H9 (cell line): ENCODE results near the gene DCTN5. TPM values are rescaled to one million over a fixed set of nuclear protein-coding genes. Genes with fewer than 3 reads are reported as not detected.

Experiments used
- DNase-seq: peaks from one replicate; pipeline ENCODE4 v3.0.0-alpha.2; 2017
- H2AFZ ChIP-seq: one replicate; pipeline ENCODE4 v1.6.1; 2013; ENCODE audit warnings: mild to moderate bottlenecking, low read length, control low read depth, moderate library complexity
- H2AK5ac ChIP-seq: 2 replicates; pipeline ENCODE4 v1.6.1; 2013; ENCODE audit warnings: low read length, control low read depth, mixed read lengths; ENCODE audit not compliant: insufficient read length
- H2BK120ac ChIP-seq: one replicate; pipeline ENCODE4 v1.6.1; 2013; ENCODE audit warnings: low read depth, mild to moderate bottlenecking, low read length, control low read depth, inconsistent platforms; ENCODE audit not compliant: poor library complexity, severe bottlenecking
- H2BK12ac ChIP-seq: 2 replicates; pipeline ENCODE4 v1.6.1; 2013; ENCODE audit warnings: low read length, control low read depth, mixed read lengths, low read depth; ENCODE audit not compliant: insufficient read length
- H2BK15ac ChIP-seq: 2 replicates; pipeline ENCODE4 v1.6.1; 2013; ENCODE audit warnings: low read depth, low read length, control low read depth
- H2BK20ac ChIP-seq: one replicate; pipeline ENCODE4 v1.6.1; 2013; ENCODE audit warnings: low read depth, mild to moderate bottlenecking, low read length, control low read depth, inconsistent platforms; ENCODE audit not compliant: poor library complexity, severe bottlenecking
- H2BK5ac ChIP-seq: 2 replicates; pipeline ENCODE4 v1.6.1; 2013; ENCODE audit warnings: low read length, control low read depth, mixed read lengths; ENCODE audit not compliant: insufficient read length
- H3K14ac ChIP-seq: 2 replicates; pipeline ENCODE4 v1.6.1; 2013; ENCODE audit warnings: low read length, control low read depth; ENCODE audit not compliant: insufficient read depth
- H3K18ac ChIP-seq: 2 replicates; pipeline ENCODE4 v1.6.1; 2013; ENCODE audit warnings: low read depth, mild to moderate bottlenecking, mixed read lengths, low read length, control low read depth; ENCODE audit not compliant: insufficient read length
- H3K23ac ChIP-seq: 2 replicates; pipeline ENCODE4 v1.6.1; 2013; ENCODE audit warnings: low read length, control low read depth, mixed read lengths, low read depth; ENCODE audit not compliant: insufficient read length
- H3K23me2 ChIP-seq: 2 replicates; pipeline ENCODE4 v1.6.1; 2013; ENCODE audit warnings: low read depth, mild to moderate bottlenecking, mixed read lengths, low read length, control low read depth; ENCODE audit not compliant: insufficient read length, poor library complexity, severe bottlenecking
- H3K27ac ChIP-seq: 2 replicates; pipeline ENCODE4 v1.5.1; 2013; ENCODE audit warnings: low read length, control low read depth, mixed read lengths, low read depth; ENCODE audit not compliant: insufficient read length
- H3K27me3 ChIP-seq: 2 replicates; pipeline ENCODE4 v1.6.1; 2013; ENCODE audit warnings: low read length, control low read depth, inconsistent platforms; ENCODE audit not compliant: insufficient read depth
- H3K4ac ChIP-seq: 2 replicates; pipeline ENCODE4 v1.6.1; 2013; ENCODE audit warnings: low read depth, mild to moderate bottlenecking, control low read depth, inconsistent platforms, low read length, moderate library complexity
- H3K4me1 ChIP-seq: 2 replicates; pipeline ENCODE4 v1.6.1; 2013; ENCODE audit warnings: low read length, control low read depth, inconsistent platforms; ENCODE audit not compliant: insufficient read depth
- H3K4me2 ChIP-seq: 2 replicates; pipeline ENCODE4 v1.6.1; 2013; ENCODE audit warnings: low read length, control low read depth, mixed read lengths; ENCODE audit not compliant: insufficient read length, insufficient read depth
- H3K56ac ChIP-seq: 2 replicates; pipeline ENCODE4 v1.6.1; 2013; ENCODE audit warnings: low read depth, mild to moderate bottlenecking, mixed read lengths, low read length, control low read depth; ENCODE audit not compliant: insufficient read length
- H3K79me1 ChIP-seq: 2 replicates; pipeline ENCODE4 v1.6.1; 2013; ENCODE audit warnings: low read depth, mild to moderate bottlenecking, moderate library complexity, low read length, control low read depth, inconsistent platforms; ENCODE audit not compliant: insufficient read depth, poor library complexity, severe bottlenecking
- H3K79me2 ChIP-seq: 2 replicates; pipeline ENCODE4 v1.6.1; 2013; ENCODE audit warnings: low read length, control low read depth, inconsistent platforms; ENCODE audit not compliant: insufficient read depth
- H3K9ac ChIP-seq: 2 replicates; pipeline ENCODE4 v1.6.1; 2013; ENCODE audit warnings: low read length, control low read depth, mixed read lengths; ENCODE audit not compliant: insufficient read length; ENCODE audit errors: extremely low read depth
- H3K9me3 ChIP-seq: one replicate; pipeline ENCODE4 v1.6.1; 2013; ENCODE audit warnings: low read depth, low read length, inconsistent platforms; ENCODE audit not compliant: control insufficient read depth
- H3T11ph ChIP-seq: one replicate; pipeline ENCODE4 v1.6.1; 2013; ENCODE audit warnings: mild to moderate bottlenecking, low read length, control low read depth, inconsistent platforms
- H4K20me1 ChIP-seq: one replicate; pipeline ENCODE4 v1.6.1; 2013; ENCODE audit not compliant: control insufficient read depth, insufficient read length, insufficient read depth
- H4K5ac ChIP-seq: 2 replicates; pipeline ENCODE4 v1.6.1; 2013; ENCODE audit warnings: low read depth, mild to moderate bottlenecking, mixed read lengths, low read length, control low read depth; ENCODE audit not compliant: insufficient read length
- H4K8ac ChIP-seq: replicated peaks from 2 replicates; pipeline ENCODE4 v1.6.1; 2013; ENCODE audit warnings: low read length, control low read depth, mixed read lengths, low read depth; ENCODE audit not compliant: insufficient read length
- H4K91ac ChIP-seq: 2 replicates; pipeline ENCODE4 v1.6.1; 2013; ENCODE audit warnings: low read depth, mild to moderate bottlenecking, moderate library complexity, mixed read lengths, low read length, control low read depth; ENCODE audit not compliant: insufficient read length
- H3K27ac Mint-ChIP-seq, 3 experiments: 2 replicates in 2 of 3; 3 replicates in 1 of 3; pipeline ENCODE4 v1.8.0; 2020 to 2021; ENCODE audit warnings: mixed read lengths in 3 of 3, mild to moderate bottlenecking in 1 of 3, moderate library complexity in 1 of 3
- H3K27me3 Mint-ChIP-seq: 2 replicates; pipeline ENCODE4 v1.8.0; 2021; ENCODE audit warnings: low read depth, mild to moderate bottlenecking, moderate library complexity, mixed read lengths
- H3K36me3 Mint-ChIP-seq, 3 experiments: 2 replicates in 2 of 3; 3 replicates in 1 of 3; pipeline ENCODE4 v1.8.0; 2020 to 2021; ENCODE audit warnings: low read depth in 3 of 3, mixed read lengths in 3 of 3; ENCODE audit not compliant: insufficient read depth in 1 of 3
- H3K4me1 Mint-ChIP-seq, 2 experiments: 2 replicates each; pipeline ENCODE4 v1.8.0; 2020; ENCODE audit warnings: mixed read lengths in 2 of 2
- H3K4me3 Mint-ChIP-seq, 2 experiments: 2 replicates in 1 of 2; 3 replicates in 1 of 2; pipeline ENCODE4 v1.8.0; 2020 to 2021; ENCODE audit warnings: mild to moderate bottlenecking in 2 of 2, mixed read lengths in 2 of 2, moderate library complexity in 1 of 2
- H3K9me3 Mint-ChIP-seq, 2 experiments: 2 replicates in 1 of 2; 3 replicates in 1 of 2; pipeline ENCODE4 v1.8.0; 2020; ENCODE audit warnings: mild to moderate bottlenecking in 2 of 2, mixed read lengths in 2 of 2, moderate library complexity in 1 of 2
- total RNA-seq: library from RNA; stranded (reverse); gene quantifications from 2 replicates; pipeline ENCODE4 v1.2.1, GENCODE V29; 2021
- TF ChIP-seq, protein P1 (sequence below): fragments of 200-600 bp; sonication (generic); conservative IDR thresholded peaks from 3 replicates; pipeline ENCODE4 v1.8.0; 2021; ENCODE audit warnings: antibody characterized with exemption, mild to moderate bottlenecking

DCTN5 gene
- total RNA-seq, 1 experiment from 2014 or later = 114 TPM

DNA sequence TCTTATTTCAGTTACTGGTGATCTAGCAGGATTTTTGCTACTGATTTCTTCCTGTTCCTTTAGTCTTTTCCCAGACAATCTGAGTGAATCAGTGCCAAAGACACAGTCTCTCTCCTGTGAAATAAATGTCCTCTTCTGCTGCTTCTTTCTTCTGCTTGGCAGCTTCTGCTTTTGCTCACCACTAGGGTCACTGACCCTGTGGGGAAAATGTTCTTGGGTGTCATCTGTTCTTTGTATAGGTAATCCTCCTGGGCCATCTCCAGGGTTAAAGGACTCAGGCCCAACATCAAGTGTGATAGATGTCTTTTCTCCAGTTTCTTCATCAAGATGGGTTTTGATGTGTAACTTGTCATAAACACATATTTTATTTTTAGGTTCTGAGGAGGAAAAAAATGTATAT lies 5.3 kb upstream of the DCTN5 start:
- Histone ChIP-seq H3K27ac (no peak overlapping the region), H2AK5ac (no peak overlapping the region), H2BK20ac (no peak overlapping the region), H3K4ac (no peak overlapping the region), H2BK12ac (no peak overlapping the region), H3K27me3 (no peaks in the 10 kb centered on the region), H3K4me1 (no peaks in the 10 kb centered on the region), H4K20me1 (peaks cover 4% of the 10 kb centered on the region), H2BK5ac (no peak overlapping the region), H3K79me2 (peaks cover 1% of the 10 kb centered on the region; the same call in 1 of the 2 replicates), H3K14ac (no peak overlapping the region), H2AFZ (no peak overlapping the region), H3K23me2 (peaks cover 4% of the 10 kb centered on the region), H3T11ph (no peak overlapping the region), H4K91ac (no peak overlapping the region), H3K56ac (no peak overlapping the region), H4K8ac (no peak overlapping the region), H3K79me1 (peaks cover 3% of the 10 kb centered on the region), H3K4me2 (no peak overlapping the region), H3K23ac (no peak overlapping the region), H3K18ac (no peak overlapping the region), H2BK15ac (no peak overlapping the region), H3K9ac (no peak overlapping the region), H3K9me3 (no peaks in the 10 kb centered on the region), H2BK120ac (no peak overlapping the region), H4K5ac (no peak overlapping the region)
- no peak for DNase-seq
- peaks cover 6 to 9% of the 10 kb centered on the region in 2 experiments for H3K4me1 Mint-ChIP-seq
- TF ChIP-seq, protein P1, sequence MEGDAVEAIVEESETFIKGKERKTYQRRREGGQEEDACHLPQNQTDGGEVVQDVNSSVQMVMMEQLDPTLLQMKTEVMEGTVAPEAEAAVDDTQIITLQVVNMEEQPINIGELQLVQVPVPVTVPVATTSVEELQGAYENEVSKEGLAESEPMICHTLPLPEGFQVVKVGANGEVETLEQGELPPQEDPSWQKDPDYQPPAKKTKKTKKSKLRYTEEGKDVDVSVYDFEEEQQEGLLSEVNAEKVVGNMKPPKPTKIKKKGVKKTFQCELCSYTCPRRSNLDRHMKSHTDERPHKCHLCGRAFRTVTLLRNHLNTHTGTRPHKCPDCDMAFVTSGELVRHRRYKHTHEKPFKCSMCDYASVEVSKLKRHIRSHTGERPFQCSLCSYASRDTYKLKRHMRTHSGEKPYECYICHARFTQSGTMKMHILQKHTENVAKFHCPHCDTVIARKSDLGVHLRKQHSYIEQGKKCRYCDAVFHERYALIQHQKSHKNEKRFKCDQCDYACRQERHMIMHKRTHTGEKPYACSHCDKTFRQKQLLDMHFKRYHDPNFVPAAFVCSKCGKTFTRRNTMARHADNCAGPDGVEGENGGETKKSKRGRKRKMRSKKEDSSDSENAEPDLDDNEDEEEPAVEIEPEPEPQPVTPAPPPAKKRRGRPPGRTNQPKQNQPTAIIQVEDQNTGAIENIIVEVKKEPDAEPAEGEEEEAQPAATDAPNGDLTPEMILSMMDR = no peak; the same call in 2 of the 3 replicates
- H3K36me3 Mint-ChIP-seq = peaks cover 18 to 63% (median 49%) of the 10 kb centered on the region in 3 experiments; a peak in 6 of 7 replicates
- no peaks in the 10 kb centered on the region for H3K27me3 Mint-ChIP-seq
- H3K9me3 Mint-ChIP-seq = no peaks in the 10 kb centered on the region
- H3K27ac Mint-ChIP-seq = no peak overlapping the region
- H3K4me3 Mint-ChIP-seq = no peak overlapping the region
